NB4 (cell line): Measurements from ENCODE around the gene PDE6C.

Source experiments
- POLR2A ChIP-seq: IDR thresholded peaks from 2 replicates; pipeline ENCODE4 v1.6.1; 2011; ENCODE audit warnings: mild to moderate bottlenecking; ENCODE audit not compliant: insufficient read length; ENCODE audit errors: extremely low read depth
- TF ChIP-seq, protein P1 (sequence below): IDR thresholded peaks from one replicate; pipeline ENCODE4 v1.5.1; 2012; ENCODE audit warnings: low read depth, low read length

- TF ChIP-seq POLR2A: no peak
- TF ChIP-seq, protein P1, sequence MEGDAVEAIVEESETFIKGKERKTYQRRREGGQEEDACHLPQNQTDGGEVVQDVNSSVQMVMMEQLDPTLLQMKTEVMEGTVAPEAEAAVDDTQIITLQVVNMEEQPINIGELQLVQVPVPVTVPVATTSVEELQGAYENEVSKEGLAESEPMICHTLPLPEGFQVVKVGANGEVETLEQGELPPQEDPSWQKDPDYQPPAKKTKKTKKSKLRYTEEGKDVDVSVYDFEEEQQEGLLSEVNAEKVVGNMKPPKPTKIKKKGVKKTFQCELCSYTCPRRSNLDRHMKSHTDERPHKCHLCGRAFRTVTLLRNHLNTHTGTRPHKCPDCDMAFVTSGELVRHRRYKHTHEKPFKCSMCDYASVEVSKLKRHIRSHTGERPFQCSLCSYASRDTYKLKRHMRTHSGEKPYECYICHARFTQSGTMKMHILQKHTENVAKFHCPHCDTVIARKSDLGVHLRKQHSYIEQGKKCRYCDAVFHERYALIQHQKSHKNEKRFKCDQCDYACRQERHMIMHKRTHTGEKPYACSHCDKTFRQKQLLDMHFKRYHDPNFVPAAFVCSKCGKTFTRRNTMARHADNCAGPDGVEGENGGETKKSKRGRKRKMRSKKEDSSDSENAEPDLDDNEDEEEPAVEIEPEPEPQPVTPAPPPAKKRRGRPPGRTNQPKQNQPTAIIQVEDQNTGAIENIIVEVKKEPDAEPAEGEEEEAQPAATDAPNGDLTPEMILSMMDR: no peak
Measured at GRCh38 chr10:93599778-93600177, 12.6 kb upstream of the PDE6C start.
